Smooth muscle cell (in vitro differentiated cells): Measurements from ENCODE around the gene OTOL1. TPM values are rescaled to one million over a fixed set of nuclear protein-coding genes. Genes with fewer than 3 reads are reported as not detected.
"Not testable (repeated sequence)": the region's sequence is repeated elsewhere in the genome, so short reads cannot be mapped to it uniquely, and the experiment has no call there.

Experiments used
- DNase-seq: peaks from one replicate; lab custom pipeline; 2025; ENCODE audit not compliant: unreplicated experiment; lab: John Stamatoyannopoulos, UW
- H2AFZ ChIP-seq: fragments of 200-600 bp; sonication (generic); 2 replicates; pipeline ENCODE4 v1.6.0; 2016; ENCODE audit warnings: antibody characterized with exemption, low read depth, mild to moderate bottlenecking
- H3F3A ChIP-seq: fragments of 200-600 bp; sonication (generic); 2 replicates; pipeline ENCODE4 v1.6.0; 2017; ENCODE audit warnings: antibody characterized with exemption, low read depth
- H3K27ac ChIP-seq: fragments of 200-600 bp; sonication (generic); 2 replicates; pipeline ENCODE4 v1.5.1; 2016; ENCODE audit warnings: low read depth, mild to moderate bottlenecking
- H3K27me3 ChIP-seq: fragments of 200-600 bp; sonication (generic); 2 replicates; pipeline ENCODE4 v1.6.1; 2016; ENCODE audit warnings: low read depth, mild to moderate bottlenecking
- H3K36me3 ChIP-seq: fragments of 200-600 bp; sonication (generic); 2 replicates; pipeline ENCODE4 v1.5.1; 2016; ENCODE audit warnings: low read depth
- H3K4me1 ChIP-seq: fragments of 200-600 bp; sonication (generic); 2 replicates; pipeline ENCODE4 v1.5.1; 2016; ENCODE audit warnings: low read depth
- H3K4me2 ChIP-seq: fragments of 200-600 bp; sonication (generic); 2 replicates; pipeline ENCODE4 v1.6.0; 2016; ENCODE audit warnings: mild to moderate bottlenecking
- H3K4me3 ChIP-seq: fragments of 200-600 bp; sonication (generic); 2 replicates; pipeline ENCODE4 v1.5.1; 2016; ENCODE audit warnings: mild to moderate bottlenecking
- H3K79me2 ChIP-seq: fragments of 200-600 bp; sonication (generic); 2 replicates; pipeline ENCODE4 v1.6.0; 2016; ENCODE audit warnings: low read depth, mild to moderate bottlenecking
- H3K9ac ChIP-seq: fragments of 200-600 bp; sonication (generic); 2 replicates; pipeline ENCODE4 v1.6.0; 2016; ENCODE audit warnings: low read depth
- H3K9me3 ChIP-seq: fragments of 200-600 bp; sonication (generic); replicated peaks from 2 replicates; pipeline ENCODE4 v1.5.1; 2016; ENCODE audit warnings: low read depth
- H4K20me1 ChIP-seq: fragments of 200-600 bp; sonication (generic); 2 replicates; pipeline ENCODE4 v1.6.0; 2016; ENCODE audit warnings: low read depth
- WGBS: methylation state at CpG from one replicate; pipeline ENCODE4 v1.1.7; 2016; ENCODE audit warnings: low lambda C conversion rate; 5-methylcytosine and 5-hydroxymethylcytosine counted together
- polyA plus RNA-seq: library from polyadenylated mRNA; unstranded; fragments of >200 nt; fragmentation: Nextera tagmentation; extraction: Ambion mirVana; gene quantifications from 2 replicates; pipeline ENCODE4 v1.2.1, GENCODE V29; 2016
- total RNA-seq: library from RNA; depleted of rRNA; stranded (reverse); fragments of >200 nt; gene quantifications from 2 replicates; pipeline ENCODE4 v1.2.3, GENCODE V29; 2014
- TF ChIP-seq, protein P1 (sequence below): fragments of 200-600 bp; sonication (generic); IDR thresholded peaks from 2 replicates; pipeline ENCODE4 v1.5.1; 2017; ENCODE audit warnings: borderline replicate concordance, mild to moderate bottlenecking, antibody characterized with exemption; ENCODE audit not compliant: insufficient read depth, poor library complexity, severe bottlenecking

Gene OTOL1
- total and polyA plus RNA-seq, 2 experiments from 2014 or later: not detected

GRCh38 chr3:161489395-161489794 lies 7.2 kb upstream of the OTOL1 start:
- Histone ChIP-seq H3K36me3 (no peaks in the 10 kb centered on the region), H3F3A (no peaks in the 10 kb centered on the region), H3K79me2 (no peaks in the 10 kb centered on the region), H3K4me1 (no peaks in the 10 kb centered on the region), H3K9me3 (no peaks in the 10 kb centered on the region), H2AFZ (no peak overlapping the region), H3K9ac (no peak overlapping the region), H3K4me2 (no peak overlapping the region), H3K27me3 (no peaks in the 10 kb centered on the region), H3K27ac (no peak overlapping the region), H4K20me1 (no peaks in the 10 kb centered on the region), H3K4me3 (no peak overlapping the region)
- TF ChIP-seq, protein P1, sequence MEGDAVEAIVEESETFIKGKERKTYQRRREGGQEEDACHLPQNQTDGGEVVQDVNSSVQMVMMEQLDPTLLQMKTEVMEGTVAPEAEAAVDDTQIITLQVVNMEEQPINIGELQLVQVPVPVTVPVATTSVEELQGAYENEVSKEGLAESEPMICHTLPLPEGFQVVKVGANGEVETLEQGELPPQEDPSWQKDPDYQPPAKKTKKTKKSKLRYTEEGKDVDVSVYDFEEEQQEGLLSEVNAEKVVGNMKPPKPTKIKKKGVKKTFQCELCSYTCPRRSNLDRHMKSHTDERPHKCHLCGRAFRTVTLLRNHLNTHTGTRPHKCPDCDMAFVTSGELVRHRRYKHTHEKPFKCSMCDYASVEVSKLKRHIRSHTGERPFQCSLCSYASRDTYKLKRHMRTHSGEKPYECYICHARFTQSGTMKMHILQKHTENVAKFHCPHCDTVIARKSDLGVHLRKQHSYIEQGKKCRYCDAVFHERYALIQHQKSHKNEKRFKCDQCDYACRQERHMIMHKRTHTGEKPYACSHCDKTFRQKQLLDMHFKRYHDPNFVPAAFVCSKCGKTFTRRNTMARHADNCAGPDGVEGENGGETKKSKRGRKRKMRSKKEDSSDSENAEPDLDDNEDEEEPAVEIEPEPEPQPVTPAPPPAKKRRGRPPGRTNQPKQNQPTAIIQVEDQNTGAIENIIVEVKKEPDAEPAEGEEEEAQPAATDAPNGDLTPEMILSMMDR: no peak
- no peak for DNase-seq

- H3K9ac ChIP-seq, H3K27me3 ChIP-seq, H4K20me1 ChIP-seq, H3K4me3 ChIP-seq, H3F3A ChIP-seq, H3K79me2 ChIP-seq, H3K36me3 ChIP-seq, H3K27ac ChIP-seq, H3K4me2 ChIP-seq, H2AFZ ChIP-seq, DNase-seq, H3K4me1 ChIP-seq, H3K9me3 ChIP-seq: not testable (repeated sequence)
- WGBS: 87% methylated on average over 1 of the region's 1 CpG
Measured at GRCh38 chr3:161490845-161491244, 5.8 kb upstream of the OTOL1 start.

GRCh38 chr3:161498259-161498921 lies 1.8 kb downstream of the OTOL1 start:
- Histone ChIP-seq H3K4me1 (no peaks in the 10 kb centered on the region), H3F3A (no peaks in the 10 kb centered on the region), H2AFZ (no peak overlapping the region), H4K20me1 (no peaks in the 10 kb centered on the region), H3K27me3 (no peaks in the 10 kb centered on the region), H3K36me3 (no peaks in the 10 kb centered on the region), H3K9ac (no peak overlapping the region), H3K79me2 (no peaks in the 10 kb centered on the region), H3K4me3 (no peak overlapping the region), H3K27ac (no peak overlapping the region), H3K9me3 (no peaks in the 10 kb centered on the region), H3K4me2 (no peak overlapping the region)
- DNase-seq: no peak
- 59% methylated on average over 2 of the region's 2 CpGs for WGBS
- TF ChIP-seq, protein P1: no peak

DNA sequence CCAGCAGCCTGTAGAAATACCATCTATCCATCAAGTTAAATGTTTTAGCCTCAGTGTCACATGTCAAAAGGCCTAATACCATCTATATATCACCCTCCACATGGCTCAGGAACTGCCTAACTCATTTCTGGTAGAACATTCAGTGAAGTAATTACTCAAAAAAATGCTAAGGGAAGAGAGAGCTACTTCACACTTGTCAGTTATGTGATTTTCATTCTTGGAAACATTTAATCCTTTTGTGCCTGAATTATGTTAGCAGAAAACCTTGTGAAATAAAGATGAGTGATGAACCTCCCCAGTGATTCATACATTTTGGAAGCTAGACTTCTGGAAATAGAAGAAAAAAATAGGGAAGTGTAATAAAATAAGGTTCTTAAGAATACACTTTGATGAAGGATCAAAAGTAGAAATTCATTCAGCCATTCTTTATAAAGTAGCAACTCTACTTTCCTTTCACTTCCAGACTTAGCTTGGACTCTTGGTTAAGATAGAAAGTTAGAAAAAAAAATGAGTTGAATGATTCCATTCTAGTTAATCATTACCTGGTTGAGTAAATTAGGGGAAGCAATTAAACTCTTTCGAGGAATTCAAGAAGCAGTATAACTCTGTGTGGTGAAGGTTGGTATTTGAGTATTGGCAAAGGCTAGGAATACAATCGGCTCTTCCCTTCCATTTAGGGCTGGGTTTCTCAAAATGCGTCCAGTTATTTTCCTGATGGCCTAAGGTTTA lies 3.6 kb downstream of the OTOL1 start:
- WGBS: 88% methylated on average over 3 of the region's 3 CpGs

More for the DNA sequence above, 3.6 kb downstream of the OTOL1 start:
- H2AFZ ChIP-seq: no peak overlapping the region
- no peaks in the 10 kb centered on the region for H4K20me1 ChIP-seq
- no peak for DNase-seq
- no peaks in the 10 kb centered on the region for H3F3A ChIP-seq
- no peak overlapping the region for H3K4me3 ChIP-seq
- TF ChIP-seq, protein P1: no peak
- no peak overlapping the region for H3K27ac ChIP-seq
- no peak overlapping the region for H3K4me2 ChIP-seq
- H3K9ac ChIP-seq: no peak overlapping the region
- no peaks in the 10 kb centered on the region for H3K79me2 ChIP-seq
- no peaks in the 10 kb centered on the region for H3K27me3 ChIP-seq
- no peaks in the 10 kb centered on the region for H3K9me3 ChIP-seq
- H3K36me3 ChIP-seq: no peaks in the 10 kb centered on the region
- no peaks in the 10 kb centered on the region for H3K4me1 ChIP-seq
